DOHH2 (cell line): ENCODE data around the gene LGALS3BP.

ENCODE experiments used
- H3F3A ChIP-seq: fragments of 200-600 bp; sonication (generic), shearing (Covaris generic); 2 replicates; pipeline ENCODE4 v1.6.0; 2016; ENCODE audit warnings: antibody characterized with exemption, mild to moderate bottlenecking; ENCODE audit not compliant: control insufficient read depth, insufficient read depth
- H3K27ac ChIP-seq: fragments of 200-600 bp; sonication (generic); 2 replicates; pipeline ENCODE4 v1.5.1; 2014; ENCODE audit warnings: low read depth, mild to moderate bottlenecking, low read length, moderate library complexity
- H3K27me3 ChIP-seq: fragments of 200-600 bp; sonication (generic); 2 replicates; pipeline ENCODE4 v1.6.1; 2014; ENCODE audit warnings: mild to moderate bottlenecking, low read length, mixed read lengths; ENCODE audit not compliant: control insufficient read depth
- H3K36me3 ChIP-seq: fragments of 200-600 bp; sonication (generic); 2 replicates; pipeline ENCODE4 v1.6.1; 2014; ENCODE audit warnings: mild to moderate bottlenecking, low read length, moderate library complexity, mixed read lengths; ENCODE audit not compliant: control insufficient read depth
- H3K4me1 ChIP-seq: fragments of 200-600 bp; sonication (generic); 2 replicates; pipeline ENCODE4 v1.6.1; 2014; ENCODE audit warnings: mild to moderate bottlenecking, low read length, mixed read lengths; ENCODE audit not compliant: control insufficient read depth
- H3K4me2 ChIP-seq: fragments of 200-600 bp; sonication (generic); 2 replicates; pipeline ENCODE4 v1.6.0; 2014; ENCODE audit warnings: mild to moderate bottlenecking, low read length, moderate library complexity
- H3K4me3 ChIP-seq: fragments of 200-600 bp; sonication (generic); 2 replicates; pipeline ENCODE4 v1.5.1; 2014; ENCODE audit warnings: mild to moderate bottlenecking, low read length, mixed read lengths
- H3K79me2 ChIP-seq: fragments of 200-600 bp; sonication (generic); 2 replicates; pipeline ENCODE4 v1.6.1; 2014; ENCODE audit warnings: mild to moderate bottlenecking, low read length, mixed read lengths; ENCODE audit not compliant: control insufficient read depth
- H3K9me2 ChIP-seq: fragments of 200-600 bp; sonication (generic); replicated peaks from 2 replicates; pipeline ENCODE4 v1.6.1; 2014; ENCODE audit warnings: mild to moderate bottlenecking, low read length, mixed read lengths; ENCODE audit not compliant: control insufficient read depth
- H3K9me3 ChIP-seq: fragments of 200-600 bp; sonication (generic); 2 replicates; pipeline ENCODE4 v1.6.1; 2014; ENCODE audit warnings: antibody characterized with exemption, low read length, mixed read lengths; ENCODE audit not compliant: control insufficient read depth, insufficient read depth
- H4K20me1 ChIP-seq: fragments of 200-600 bp; sonication (generic); 2 replicates; pipeline ENCODE4 v1.6.0; 2014; ENCODE audit warnings: low read depth, mild to moderate bottlenecking, antibody characterized with exemption, low read length, moderate library complexity; ENCODE audit not compliant: control insufficient read depth, insufficient read depth
- CTCF ChIP-seq: fragments of 200-600 bp; sonication (generic); IDR thresholded peaks from one replicate; pipeline ENCODE4 v1.5.1; 2014; ENCODE audit warnings: antibody characterized with exemption, mild to moderate bottlenecking, low read depth, low read length; ENCODE audit not compliant: poor library complexity, severe bottlenecking
- EZH2phosphoT487 ChIP-seq: fragments of 200-600 bp; sonication (generic); IDR thresholded peaks from 2 replicates; pipeline ENCODE4 v1.6.1; 2017; ENCODE audit warnings: borderline replicate concordance, mild to moderate bottlenecking, antibody characterized with exemption, low read length, moderate library complexity, mixed read lengths

Gene LGALS3BP

GRCh38 chr17:78999056-78999768 lies 19.5 kb upstream of the LGALS3BP start:
- Histone ChIP-seq H4K20me1 (no peaks in the 10 kb centered on the region), H3K4me3 (no peak overlapping the region), H3K79me2 (peaks cover 38% of the 10 kb centered on the region)

GRCh38 chr17:78998311-78999055 lies 18.8 kb upstream of the LGALS3BP start:
- Histone ChIP-seq H3K27ac (no peak overlapping the region), H3K4me2 (no peak overlapping the region), H3F3A (no peaks in the 10 kb centered on the region), H3K4me1 (no peaks in the 10 kb centered on the region), H4K20me1 (no peaks in the 10 kb centered on the region), H3K79me2 (peaks cover 35% of the 10 kb centered on the region), H3K9me2 (no peaks in the 10 kb centered on the region), H3K36me3 (peaks cover 33% of the 10 kb centered on the region), H3K9me3 (no peaks in the 10 kb centered on the region), H3K27me3 (no peaks in the 10 kb centered on the region), H3K4me3 (no peak overlapping the region)
- no peak for TF ChIP-seq EZH2phosphoT487
- no peak for TF ChIP-seq CTCF

More at GRCh38 chr17:78999056-78999768, 19.5 kb upstream of the LGALS3BP start:
- no peaks in the 10 kb centered on the region for H3K9me3 ChIP-seq
- H3K27ac ChIP-seq: no peak overlapping the region
- TF ChIP-seq EZH2phosphoT487 (no peak), CTCF (no peak)
- no peaks in the 10 kb centered on the region for H3K4me1 ChIP-seq
- H3K9me2 ChIP-seq: no peaks in the 10 kb centered on the region
- H3K4me2 ChIP-seq: no peak overlapping the region
- H3F3A ChIP-seq: no peaks in the 10 kb centered on the region
- H3K36me3 ChIP-seq: peaks cover 28% of the 10 kb centered on the region
- H3K27me3 ChIP-seq: no peaks in the 10 kb centered on the region

- no peak overlapping the region for H3K4me3 ChIP-seq
- H3K27ac ChIP-seq: no peak overlapping the region
- H3K4me1 ChIP-seq: no peaks in the 10 kb centered on the region
- H3K9me2 ChIP-seq: no peaks in the 10 kb centered on the region
- TF ChIP-seq EZH2phosphoT487 (no peak), CTCF (no peak)
- no peak overlapping the region for H3K4me2 ChIP-seq
- no peaks in the 10 kb centered on the region for H3K9me3 ChIP-seq
- peaks cover 37% of the 10 kb centered on the region for H3K36me3 ChIP-seq
- H3K79me2 ChIP-seq: peaks cover 30% of the 10 kb centered on the region
- no peaks in the 10 kb centered on the region for H3K27me3 ChIP-seq
- H4K20me1 ChIP-seq: peaks cover 2% of the 10 kb centered on the region; the same call in 1 of the 2 replicates
- H3F3A ChIP-seq: no peaks in the 10 kb centered on the region
Observed at GRCh38 chr17:78997881-78998280, 18.2 kb upstream of the LGALS3BP start.
